AG09309 (cell line): Measurements from ENCODE around the gene COA4.
A peak's percentile ranks its signal among the peaks of the same experiment; 100 is the strongest.

Source experiments
- DNase-seq: peaks from one replicate; pipeline ENCODE4 v3.0.0-alpha.2; 2010; ENCODE audit warnings: low read depth
- H3K4me3 ChIP-seq: 2 replicates; pipeline ENCODE4 v1.5.1; 2011; ENCODE audit warnings: mild to moderate bottlenecking, low read depth, low read length, moderate library complexity; ENCODE audit not compliant: control insufficient read depth
- CTCF ChIP-seq: IDR thresholded peaks from 2 replicates; pipeline ENCODE4 v1.5.1; 2011; ENCODE audit warnings: mild to moderate bottlenecking, low read depth, low read length, inconsistent platforms; ENCODE audit not compliant: insufficient read depth, control insufficient read depth; ENCODE audit errors: missing control alignments

The COA4 gene

GRCh38 chr11:73856031-73856567 lies 20.5 kb downstream of the COA4 start:
- no peak for DNase-seq
- H3K4me3 ChIP-seq = no peak overlapping the region
- TF ChIP-seq CTCF = no peak

DNA sequence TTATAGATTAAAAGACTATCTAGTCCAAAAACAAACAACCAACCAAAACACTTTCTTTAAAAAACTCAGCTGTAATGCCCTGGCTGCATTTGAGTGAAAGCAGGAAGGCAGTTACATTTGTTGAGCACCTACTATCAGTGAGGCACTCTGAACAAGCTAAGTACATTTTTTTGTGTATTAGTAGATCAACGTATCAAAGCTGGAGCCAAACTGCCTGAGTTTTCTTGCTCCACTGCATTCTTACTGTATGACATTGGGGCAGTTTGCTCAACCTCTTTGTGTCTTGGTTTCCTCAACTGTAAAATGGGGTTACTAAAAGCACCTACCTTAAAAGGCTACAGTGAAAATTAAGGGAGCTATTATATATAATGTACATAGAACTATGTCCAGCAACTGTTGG lies 22.0 kb downstream of the COA4 start:
- no peak for TF ChIP-seq CTCF
- no peak for DNase-seq
- no peak overlapping the region for H3K4me3 ChIP-seq

GRCh38 chr11:73852049-73852448 lies 24.6 kb downstream of the COA4 start:
- DNase-seq = no peak
- H3K4me3 ChIP-seq = no peak overlapping the region
- TF ChIP-seq CTCF = no peak

GRCh38 chr11:73851046-73851764 lies 25.4 kb downstream of the COA4 start:
- no peak overlapping the region for H3K4me3 ChIP-seq
- TF ChIP-seq CTCF = no peak
- no peak for DNase-seq

- TF ChIP-seq CTCF = no peak
- H3K4me3 ChIP-seq = no peak overlapping the region
- no peak for DNase-seq
Observed at GRCh38 chr11:73839123-73839457, 37.6 kb downstream of the COA4 start.

GRCh38 chr11:73838443-73839122 lies 38.1 kb downstream of the COA4 start:
- peak; percentile 5 for DNase-seq
- TF ChIP-seq CTCF = no peak
- no peak overlapping the region for H3K4me3 ChIP-seq

DNA sequence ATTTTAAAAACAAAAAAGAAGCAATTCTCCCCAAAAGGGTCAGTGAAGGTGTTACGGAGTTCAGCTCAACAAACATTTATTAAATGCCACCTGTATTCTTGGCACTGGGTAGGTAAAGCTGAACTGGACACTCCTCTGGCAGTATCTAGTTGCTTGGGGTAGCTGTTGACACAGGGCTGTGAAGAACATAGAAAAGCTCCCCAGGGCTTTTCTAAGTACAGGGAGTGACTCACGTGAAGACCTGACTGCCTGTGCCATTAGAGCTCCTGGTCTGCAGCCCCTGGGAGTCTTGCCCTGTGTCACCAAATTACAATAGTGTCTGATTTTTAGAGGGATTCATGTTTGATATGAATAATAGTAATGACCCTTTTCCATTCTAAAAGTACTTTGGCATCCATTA lies 43.6 kb downstream of the COA4 start:
- no peak for TF ChIP-seq CTCF
- DNase-seq = no peak
- no peak overlapping the region for H3K4me3 ChIP-seq
